K562 (cell line): ENCODE measurements around the gene ITGA11. TPM values are rescaled to one million over a fixed set of nuclear protein-coding genes. Genes with fewer than 3 reads are reported as not detected.

Experiments
- E2F5 ChIP-seq: sonication (generic); formaldehyde crosslinking; IDR thresholded peaks from 2 replicates; pipeline ENCODE4 v1.8.0; 2022; ENCODE audit warnings: mild to moderate bottlenecking, missing genetic modification reagents
- EHMT2 ChIP-seq: fragments of 450-650 bp; IDR thresholded peaks from 2 replicates; pipeline ENCODE4 v1.6.1; 2018; ENCODE audit warnings: antibody characterized with exemption
- KDM5B ChIP-seq: fragments of 200-600 bp; sonication (generic); IDR thresholded peaks from 2 replicates; pipeline ENCODE4 v1.6.1; 2012; ENCODE audit warnings: low read depth, mild to moderate bottlenecking, moderate library complexity, low read length, control low read depth, inconsistent platforms; ENCODE audit not compliant: insufficient replicate concordance
- MGA ChIP-seq: fragments of 450-650 bp; IDR thresholded peaks from 2 replicates; pipeline ENCODE4 v1.6.1; 2016; ENCODE audit warnings: mild to moderate bottlenecking, moderate library complexity
- POLR2AphosphoS5 ChIP-seq: IDR thresholded peaks from 2 replicates; pipeline ENCODE4 v1.6.1; 2011; ENCODE audit warnings: mild to moderate bottlenecking, low read depth, low read length, moderate library complexity; ENCODE audit not compliant: control insufficient read depth, insufficient read depth
- SAFB2 ChIP-seq: fragments of 200-400 bp; formaldehyde crosslinking; IDR thresholded peaks from 2 replicates; pipeline ENCODE4 v1.6.1; 2018; ENCODE audit warnings: borderline replicate concordance, low read length, low read depth, moderate library complexity; ENCODE audit not compliant: severe bottlenecking
- ZNF311 ChIP-seq: fragments of 250-450 bp; sonication (Bioruptor Pico); IDR thresholded peaks from 2 replicates; pipeline ENCODE4 v1.4.0; 2020; ENCODE audit warnings: mild to moderate bottlenecking, moderate library complexity
- polyA plus RNA-seq, 8 experiments: library from polyadenylated mRNA; depleted of rRNA in 4 of 8; stranded (reverse) in 5 of 8; unstranded in 3 of 8; fragments of >200 nt; fragmentation: Nextera tagmentation in 2 of 8; fragmentation: Illumina TruSeq in 1 of 8; extraction: Ambion mirVana in 2 of 8; extraction: Trizol in 1 of 8; gene quantifications; 2 replicates each; pipeline versions ENCODE4 v1.2.1 to v1.2.3, GENCODE V29; 2011 to 2014; ENCODE audit warnings: inconsistent platforms in 1 of 8, missing spikeins in 1 of 8
- total RNA-seq, 7 experiments: library from RNA; depleted of rRNA in 6 of 7; stranded (reverse); fragments of >200 nt in 6 of 7; fragmentation: Illumina TruSeq in 2 of 7; extraction: Trizol in 2 of 7; gene quantifications; 2 replicates each; pipeline versions ENCODE4 v1.2.1 to v1.2.3, GENCODE V29; 2011 to 2021; ENCODE audit warnings: low replicate concordance in 1 of 7

Gene ITGA11
- total and polyA plus RNA-seq, 9 of the 15 experiments (the other 6 are each of a cell fraction or from before 2014, with no cell fraction given) = 0.01 TPM; not detected in 8

GRCh38 chr15:68411735-68412134, 20.2 kb downstream of the ITGA11 start (continued):
- TF ChIP-seq MGA = no peak
- TF ChIP-seq KDM5B = no peak
- no peak for TF ChIP-seq EHMT2
- TF ChIP-seq ZNF311 = no peak
- TF ChIP-seq POLR2AphosphoS5 = no peak
- no peak for TF ChIP-seq E2F5 (CRISPR knock-in tag)
- TF ChIP-seq SAFB2 = no peak
